ENCODE measurements around the gene TRIM73.
"Not testable (repeated sequence)": the region's sequence is repeated elsewhere in the genome, so short reads cannot be mapped to it uniquely, and the experiment has no call there.

The TRIM73 gene

DNA sequence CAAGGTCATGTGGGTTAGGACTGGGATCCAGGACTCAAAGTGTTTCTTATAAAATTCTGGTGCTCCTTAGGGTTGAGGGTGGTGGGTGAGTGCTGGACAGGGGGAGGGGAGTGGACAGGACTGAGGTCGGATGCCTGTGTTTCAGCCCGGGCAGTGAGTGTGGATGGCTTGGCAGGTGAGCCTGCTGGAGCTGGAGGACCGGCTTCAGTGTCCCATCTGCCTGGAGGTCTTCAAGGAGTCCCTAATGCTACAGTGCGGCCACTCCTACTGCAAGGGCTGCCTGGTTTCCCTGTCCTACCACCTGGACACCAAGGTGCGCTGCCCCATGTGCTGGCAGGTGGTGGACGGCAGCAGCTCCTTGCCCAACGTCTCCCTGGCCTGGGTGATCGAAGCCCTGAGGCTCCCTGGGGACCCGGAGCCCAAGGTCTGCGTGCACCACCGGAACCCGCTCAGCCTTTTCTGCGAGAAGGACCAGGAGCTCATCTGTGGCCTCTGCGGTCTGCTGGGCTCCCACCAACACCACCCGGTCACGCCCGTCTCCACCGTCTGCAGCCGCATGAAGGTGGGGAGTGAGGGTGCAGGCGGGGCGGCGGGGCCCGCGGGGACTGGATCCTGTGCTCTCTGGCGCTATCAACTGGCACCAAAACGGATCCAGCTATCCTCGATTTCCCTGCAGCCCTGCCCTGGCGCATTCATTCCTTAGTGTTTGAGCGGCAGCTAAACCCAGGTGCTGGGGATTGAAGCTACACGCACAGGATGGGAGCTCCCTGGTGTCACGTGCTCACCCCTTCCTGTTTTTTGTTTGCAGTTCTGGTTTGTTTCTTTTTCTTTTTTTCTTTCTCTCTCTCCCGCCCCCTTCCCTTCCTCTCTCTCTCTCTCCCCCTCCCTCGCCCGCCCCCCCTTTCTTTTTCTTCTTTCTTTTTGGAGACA lies 3.6 kb downstream of the TRIM73 start:
- H3K27ac ChIP-seq (ENCODE audit: low read depth, low read length); H3K27me3 ChIP-seq (ENCODE audit: insufficient read depth, low read length); H3K36me3 ChIP-seq (ENCODE audit: insufficient read depth, low read length); H2AFZ ChIP-seq (ENCODE audit: low read length, unreplicated experiment); H3K79me2 ChIP-seq (ENCODE audit: control insufficient read depth, insufficient read depth, low read length, unreplicated experiment); H3K4me1 ChIP-seq (ENCODE audit: control insufficient read depth, insufficient read depth, low read length, unreplicated experiment); H3K4me3 ChIP-seq (ENCODE audit: low read depth, low read length): not testable (repeated sequence)

- H3K4me3 ChIP-seq (ENCODE audit: low read depth, low read length); H3K4me1 ChIP-seq (ENCODE audit: control insufficient read depth, insufficient read depth, low read length, unreplicated experiment); H3K27ac ChIP-seq (ENCODE audit: low read depth, low read length); H3K36me3 ChIP-seq (ENCODE audit: insufficient read depth, low read length); H2AFZ ChIP-seq (ENCODE audit: low read length, unreplicated experiment); H3K27me3 ChIP-seq (ENCODE audit: insufficient read depth, low read length); H3K79me2 ChIP-seq (ENCODE audit: control insufficient read depth, insufficient read depth, low read length, unreplicated experiment): not testable (repeated sequence)
Measured at GRCh38 chr7:75400575-75400974, 5.1 kb downstream of the TRIM73 start.

DNA sequence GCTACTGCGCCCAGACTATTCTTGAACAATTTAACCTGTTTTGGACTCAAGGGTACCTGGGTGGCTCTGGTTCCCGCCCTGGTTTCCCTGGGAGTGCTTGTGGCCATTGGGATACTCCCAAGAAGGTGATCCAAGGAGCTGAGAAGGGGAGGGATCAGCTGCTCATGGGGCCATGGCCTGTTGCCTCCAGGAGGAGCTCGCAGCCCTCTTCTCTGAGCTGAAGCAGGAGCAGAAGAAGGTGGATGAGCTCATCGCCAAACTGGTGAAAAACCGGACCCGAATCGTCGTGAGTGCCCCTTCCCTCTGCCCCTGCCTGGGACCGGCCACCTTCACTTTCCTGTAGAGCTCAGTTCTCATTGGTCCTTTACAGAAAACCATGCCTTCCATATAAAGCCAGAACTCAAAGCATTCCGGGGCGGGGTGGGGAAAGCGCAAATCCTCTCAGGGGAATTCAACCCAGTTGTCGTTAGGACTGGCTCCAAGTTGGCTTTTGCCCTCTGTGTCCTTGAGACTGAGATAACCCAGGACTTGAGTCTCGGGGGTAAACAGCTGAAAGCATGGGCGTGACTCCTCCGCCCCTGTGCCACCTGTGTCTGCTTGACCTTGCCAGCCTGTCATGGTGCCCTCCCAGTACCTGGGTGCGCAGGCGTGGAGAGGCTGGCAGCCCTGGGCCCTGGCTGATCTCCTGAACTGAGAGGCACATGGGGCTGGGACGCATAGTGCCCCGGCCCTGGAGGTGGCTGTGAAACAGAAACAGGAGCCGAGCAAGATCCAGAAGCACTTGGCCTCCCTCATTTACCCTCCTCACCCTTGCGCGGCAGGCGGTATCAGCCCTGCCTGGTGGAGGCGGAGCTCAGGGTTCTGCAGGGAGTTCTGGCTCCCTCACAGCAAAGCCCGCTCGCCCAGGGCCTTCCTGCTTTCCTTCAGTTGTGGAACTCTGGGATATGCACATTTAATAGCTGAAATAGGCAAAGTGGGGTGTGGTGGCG lies 8.3 kb downstream of the TRIM73 start:
- not testable (repeated sequence) for H2AFZ ChIP-seq (ENCODE audit: low read length, unreplicated experiment); H3K4me3 ChIP-seq (ENCODE audit: low read depth, low read length); H3K79me2 ChIP-seq (ENCODE audit: control insufficient read depth, insufficient read depth, low read length, unreplicated experiment); H3K36me3 ChIP-seq (ENCODE audit: insufficient read depth, low read length); H3K4me1 ChIP-seq (ENCODE audit: control insufficient read depth, insufficient read depth, low read length, unreplicated experiment); H3K27me3 ChIP-seq (ENCODE audit: insufficient read depth, low read length); H3K27ac ChIP-seq (ENCODE audit: low read depth, low read length)

GRCh38 chr7:75404663-75405062 lies 9.2 kb downstream of the TRIM73 start:
- H3K4me3 ChIP-seq (ENCODE audit: low read depth, low read length); H2AFZ ChIP-seq (ENCODE audit: low read length, unreplicated experiment); H3K4me1 ChIP-seq (ENCODE audit: control insufficient read depth, insufficient read depth, low read length, unreplicated experiment); H3K36me3 ChIP-seq (ENCODE audit: insufficient read depth, low read length); H3K27ac ChIP-seq (ENCODE audit: low read depth, low read length); H3K27me3 ChIP-seq (ENCODE audit: insufficient read depth, low read length); H3K79me2 ChIP-seq (ENCODE audit: control insufficient read depth, insufficient read depth, low read length, unreplicated experiment): not testable (repeated sequence)

DNA sequence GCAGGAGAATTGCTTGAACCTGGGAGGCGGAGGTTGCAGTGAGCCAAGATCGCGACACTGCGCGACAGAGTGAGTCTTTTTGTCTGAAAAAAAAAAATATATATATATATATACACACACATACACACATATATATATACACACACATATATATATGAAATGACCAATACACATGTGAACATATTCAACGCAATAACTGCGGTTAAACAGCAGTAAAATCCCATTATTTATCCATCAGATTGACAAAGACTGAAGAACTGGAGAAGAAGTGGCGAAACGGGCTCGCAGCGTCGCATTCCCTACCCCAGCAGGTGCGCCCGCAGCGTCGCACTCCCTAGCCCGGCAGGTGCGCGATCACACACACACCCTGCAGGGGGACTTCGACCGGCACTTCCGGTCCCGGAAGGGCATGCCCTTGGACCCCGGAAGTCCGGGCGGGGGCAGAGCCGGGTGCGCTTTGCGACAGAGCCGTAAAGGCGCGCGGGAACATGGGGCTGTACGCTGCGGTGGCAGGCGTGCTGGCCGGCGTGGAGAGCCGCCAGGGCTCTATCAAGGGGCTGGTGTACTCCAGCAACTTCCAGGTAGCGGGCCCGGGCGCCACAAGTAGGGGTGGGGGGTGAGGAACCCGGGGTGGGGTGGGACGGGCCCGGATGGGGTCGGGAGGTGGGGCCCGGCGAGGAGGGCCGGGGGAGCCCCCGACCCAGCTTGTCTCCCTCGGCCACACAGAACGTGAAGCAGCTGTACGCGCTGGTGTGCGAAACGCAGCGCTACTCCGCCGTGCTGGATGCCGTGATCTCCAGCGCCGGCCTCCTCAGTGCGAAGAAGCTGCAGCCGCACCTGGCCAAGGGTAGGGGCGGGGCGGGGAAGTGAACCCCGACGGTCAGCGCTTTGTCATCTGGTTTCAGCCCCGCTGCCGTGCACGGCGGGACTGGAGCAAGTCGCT lies 14.7 kb downstream of the TRIM73 start:
- not testable (repeated sequence) for H3K27ac ChIP-seq (ENCODE audit: low read depth, low read length); H3K27me3 ChIP-seq (ENCODE audit: insufficient read depth, low read length); H3K79me2 ChIP-seq (ENCODE audit: control insufficient read depth, insufficient read depth, low read length, unreplicated experiment); H3K4me3 ChIP-seq (ENCODE audit: low read depth, low read length); H3K4me1 ChIP-seq (ENCODE audit: control insufficient read depth, insufficient read depth, low read length, unreplicated experiment); H2AFZ ChIP-seq (ENCODE audit: low read length, unreplicated experiment); H3K36me3 ChIP-seq (ENCODE audit: insufficient read depth, low read length)

GRCh38 chr7:75410823-75411173 lies 15.4 kb downstream of the TRIM73 start:
- H3K4me3 ChIP-seq (ENCODE audit: low read depth, low read length); H3K79me2 ChIP-seq (ENCODE audit: control insufficient read depth, insufficient read depth, low read length, unreplicated experiment); H3K4me1 ChIP-seq (ENCODE audit: control insufficient read depth, insufficient read depth, low read length, unreplicated experiment); H3K27me3 ChIP-seq (ENCODE audit: insufficient read depth, low read length); H3K36me3 ChIP-seq (ENCODE audit: insufficient read depth, low read length); H3K27ac ChIP-seq (ENCODE audit: low read depth, low read length); H2AFZ ChIP-seq (ENCODE audit: low read length, unreplicated experiment): not testable (repeated sequence)

DNA sequence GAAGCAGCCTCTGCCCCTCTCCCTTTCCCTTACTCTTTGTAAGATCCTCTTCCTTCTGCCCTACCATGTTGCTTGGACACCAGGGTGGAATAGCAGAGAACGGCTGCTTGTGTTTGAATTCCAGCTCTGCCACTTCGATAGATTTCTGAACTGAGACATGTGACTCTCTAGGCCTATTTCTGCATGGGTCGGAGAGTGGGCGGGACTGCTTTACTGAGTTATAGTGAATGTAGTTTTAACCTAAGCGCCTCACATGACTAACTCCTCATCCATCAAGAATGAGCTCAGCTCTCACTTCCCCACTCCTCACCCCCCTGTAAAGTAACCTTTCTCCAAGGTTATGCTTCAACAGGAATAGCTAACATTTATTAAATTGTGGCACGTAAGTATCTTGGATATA lies 18.8 kb downstream of the TRIM73 start:
- H3K4me1 ChIP-seq (ENCODE audit: control insufficient read depth, insufficient read depth, low read length, unreplicated experiment); H3K79me2 ChIP-seq (ENCODE audit: control insufficient read depth, insufficient read depth, low read length, unreplicated experiment); H3K36me3 ChIP-seq (ENCODE audit: insufficient read depth, low read length); H3K4me3 ChIP-seq (ENCODE audit: low read depth, low read length); H2AFZ ChIP-seq (ENCODE audit: low read length, unreplicated experiment); H3K27me3 ChIP-seq (ENCODE audit: insufficient read depth, low read length); H3K27ac ChIP-seq (ENCODE audit: low read depth, low read length): not testable (repeated sequence)

GRCh38 chr7:75414708-75415427 lies 19.4 kb downstream of the TRIM73 start:
- H3K4me3 ChIP-seq (ENCODE audit: low read depth, low read length); H3K4me1 ChIP-seq (ENCODE audit: control insufficient read depth, insufficient read depth, low read length, unreplicated experiment); H3K27me3 ChIP-seq (ENCODE audit: insufficient read depth, low read length); H3K36me3 ChIP-seq (ENCODE audit: insufficient read depth, low read length); H3K79me2 ChIP-seq (ENCODE audit: control insufficient read depth, insufficient read depth, low read length, unreplicated experiment); H2AFZ ChIP-seq (ENCODE audit: low read length, unreplicated experiment); H3K27ac ChIP-seq (ENCODE audit: low read depth, low read length): not testable (repeated sequence)

- not testable (repeated sequence) for H3K4me3 ChIP-seq (ENCODE audit: low read depth, low read length); H3K79me2 ChIP-seq (ENCODE audit: control insufficient read depth, insufficient read depth, low read length, unreplicated experiment); H3K36me3 ChIP-seq (ENCODE audit: insufficient read depth, low read length); H3K27me3 ChIP-seq (ENCODE audit: insufficient read depth, low read length); H2AFZ ChIP-seq (ENCODE audit: low read length, unreplicated experiment); H3K4me1 ChIP-seq (ENCODE audit: control insufficient read depth, insufficient read depth, low read length, unreplicated experiment); H3K27ac ChIP-seq (ENCODE audit: low read depth, low read length)
Measured at GRCh38 chr7:75415428-75415817, 20.0 kb downstream of the TRIM73 start.

- H3K4me1 ChIP-seq (ENCODE audit: control insufficient read depth, insufficient read depth, low read length, unreplicated experiment); H3K4me3 ChIP-seq (ENCODE audit: low read depth, low read length); H3K27ac ChIP-seq (ENCODE audit: low read depth, low read length); H2AFZ ChIP-seq (ENCODE audit: low read length, unreplicated experiment); H3K36me3 ChIP-seq (ENCODE audit: insufficient read depth, low read length); H3K79me2 ChIP-seq (ENCODE audit: control insufficient read depth, insufficient read depth, low read length, unreplicated experiment); H3K27me3 ChIP-seq (ENCODE audit: insufficient read depth, low read length): not testable (repeated sequence)
Measured at GRCh38 chr7:75415829-75416373, 20.5 kb downstream of the TRIM73 start.

Measured in ACC112 (cell line).